Measurements from ENCODE around the gene NT5DC1. TPM values are rescaled to one million over a fixed set of nuclear protein-coding genes. Genes with fewer than 3 reads are reported as not detected.

NT5DC1 gene
- total RNA-seq, 1 experiment from 2014 or later: 61.9 TPM

GRCh38 chr6:116290799-116291198 is 190.1 kb downstream of the NT5DC1 start:
- H3K36me3 Mint-ChIP-seq (ENCODE audit: insufficient read depth, unreplicated experiment): no peaks in the 10 kb centered on the region
- CTCF ChIA-PET: no interaction called here
- TF ChIP-seq, protein P1, sequence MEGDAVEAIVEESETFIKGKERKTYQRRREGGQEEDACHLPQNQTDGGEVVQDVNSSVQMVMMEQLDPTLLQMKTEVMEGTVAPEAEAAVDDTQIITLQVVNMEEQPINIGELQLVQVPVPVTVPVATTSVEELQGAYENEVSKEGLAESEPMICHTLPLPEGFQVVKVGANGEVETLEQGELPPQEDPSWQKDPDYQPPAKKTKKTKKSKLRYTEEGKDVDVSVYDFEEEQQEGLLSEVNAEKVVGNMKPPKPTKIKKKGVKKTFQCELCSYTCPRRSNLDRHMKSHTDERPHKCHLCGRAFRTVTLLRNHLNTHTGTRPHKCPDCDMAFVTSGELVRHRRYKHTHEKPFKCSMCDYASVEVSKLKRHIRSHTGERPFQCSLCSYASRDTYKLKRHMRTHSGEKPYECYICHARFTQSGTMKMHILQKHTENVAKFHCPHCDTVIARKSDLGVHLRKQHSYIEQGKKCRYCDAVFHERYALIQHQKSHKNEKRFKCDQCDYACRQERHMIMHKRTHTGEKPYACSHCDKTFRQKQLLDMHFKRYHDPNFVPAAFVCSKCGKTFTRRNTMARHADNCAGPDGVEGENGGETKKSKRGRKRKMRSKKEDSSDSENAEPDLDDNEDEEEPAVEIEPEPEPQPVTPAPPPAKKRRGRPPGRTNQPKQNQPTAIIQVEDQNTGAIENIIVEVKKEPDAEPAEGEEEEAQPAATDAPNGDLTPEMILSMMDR (IDR thresholded peaks at IDR 0.05; ENCODE audit: unreplicated experiment): no peak
- H3K9me3 Mint-ChIP-seq (ENCODE audit: low read depth, unreplicated experiment): no peaks in the 10 kb centered on the region
- no peak for DNase-seq
- no peak overlapping the region for H3K27ac Mint-ChIP-seq (ENCODE audit: unreplicated experiment)
- H3K4me3 Mint-ChIP-seq (ENCODE audit: low read depth, unreplicated experiment): no peak overlapping the region
- no peaks in the 10 kb centered on the region for H3K27me3 Mint-ChIP-seq (ENCODE audit: unreplicated experiment)
- intact Hi-C loops (cut with micrococcal nuclease; ENCODE audit: unreplicated experiment): no loop called here
- BruUV-seq (replicated peaks): no TSS peak
- H3K4me1 Mint-ChIP-seq (ENCODE audit: low read depth, unreplicated experiment): no peaks in the 10 kb centered on the region

DNA sequence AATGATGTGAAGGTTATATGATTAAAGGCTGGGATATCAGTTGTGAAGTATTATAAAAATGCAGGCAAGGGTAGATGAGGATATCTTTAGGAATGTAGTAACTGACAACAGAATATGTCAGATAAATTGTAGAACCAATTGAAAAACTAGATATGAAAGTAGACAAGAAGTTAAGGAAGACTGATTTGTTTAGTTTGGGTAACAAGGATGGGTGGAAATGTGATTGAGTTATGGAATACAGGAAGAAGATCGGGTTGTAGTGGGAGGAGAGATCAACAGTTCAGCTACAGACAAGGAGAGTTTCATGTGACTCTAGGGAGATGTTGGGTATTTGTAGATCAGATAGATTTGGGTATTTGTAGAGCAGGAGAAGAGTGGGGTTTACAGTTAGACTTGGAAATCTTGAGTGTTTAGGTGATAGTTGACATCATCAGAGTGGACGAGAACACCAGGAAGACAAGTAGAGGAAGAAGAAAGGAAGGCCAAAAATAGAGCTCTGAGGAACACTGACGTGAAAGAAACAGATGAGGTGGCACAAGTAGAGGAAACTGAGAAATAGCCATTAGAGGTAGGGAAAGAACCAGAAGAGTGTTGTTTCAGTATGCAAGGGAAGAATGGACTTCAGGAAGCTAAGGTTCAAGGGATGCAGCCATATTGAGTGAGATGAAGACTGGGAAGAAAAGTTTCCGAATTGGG is 191.2 kb downstream of the NT5DC1 start:
- Mint-ChIP-seq H3K36me3 (ENCODE audit: insufficient read depth, unreplicated experiment) (no peaks in the 10 kb centered on the region), H3K4me1 (ENCODE audit: low read depth, unreplicated experiment) (no peaks in the 10 kb centered on the region), H3K4me3 (ENCODE audit: low read depth, unreplicated experiment) (no peak overlapping the region), H3K27ac (ENCODE audit: unreplicated experiment) (no peak overlapping the region), H3K27me3 (ENCODE audit: unreplicated experiment) (no peaks in the 10 kb centered on the region), H3K9me3 (ENCODE audit: low read depth, unreplicated experiment) (no peaks in the 10 kb centered on the region)
- TF ChIP-seq, protein P1 (IDR thresholded peaks at IDR 0.05; ENCODE audit: unreplicated experiment): no peak
- intact Hi-C loops (cut with micrococcal nuclease; ENCODE audit: unreplicated experiment): no loop called here
- CTCF ChIA-PET: interaction anchor here (0.5 kb wide), 1 partner anchor 1748 kb away, joined by 3 read pairs; no protein-coding TSS in a partner anchor
- no TSS peak for BruUV-seq (replicated peaks)
- DNase-seq: no peak

GRCh38 chr6:116292553-116292952 is 191.9 kb downstream of the NT5DC1 start:
- BruUV-seq (replicated peaks): no TSS peak
- no peaks in the 10 kb centered on the region for H3K9me3 Mint-ChIP-seq (ENCODE audit: low read depth, unreplicated experiment)
- TF ChIP-seq, protein P1 (IDR thresholded peaks at IDR 0.05; ENCODE audit: unreplicated experiment): no peak
- intact Hi-C loops (cut with micrococcal nuclease; ENCODE audit: unreplicated experiment): no loop called here
- no peak overlapping the region for H3K27ac Mint-ChIP-seq (ENCODE audit: unreplicated experiment)
- DNase-seq: no peak
- no peaks in the 10 kb centered on the region for H3K36me3 Mint-ChIP-seq (ENCODE audit: insufficient read depth, unreplicated experiment)
- no peaks in the 10 kb centered on the region for H3K27me3 Mint-ChIP-seq (ENCODE audit: unreplicated experiment)
- H3K4me1 Mint-ChIP-seq (ENCODE audit: low read depth, unreplicated experiment): no peaks in the 10 kb centered on the region
- no peak overlapping the region for H3K4me3 Mint-ChIP-seq (ENCODE audit: low read depth, unreplicated experiment)
- CTCF ChIA-PET: no interaction called here

DNA sequence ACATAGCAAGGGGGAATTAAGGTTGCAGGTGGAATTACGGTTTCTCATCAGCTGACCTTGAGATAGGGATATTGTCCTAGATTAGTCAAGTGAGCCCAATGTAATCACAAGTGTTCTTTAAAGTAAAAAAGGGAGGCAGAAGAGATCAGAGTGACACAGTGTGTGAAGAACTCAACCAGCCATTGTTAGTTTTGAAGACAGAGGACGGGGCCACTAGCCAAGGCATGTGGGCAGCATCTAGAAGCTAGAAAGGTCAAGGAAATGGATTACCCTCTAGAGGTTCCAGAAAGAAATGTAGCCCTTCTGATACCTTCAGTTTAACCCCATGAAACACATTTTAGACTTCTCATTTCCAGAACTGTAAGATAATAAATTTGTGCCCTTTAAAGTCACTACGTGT is 197.6 kb downstream of the NT5DC1 start:
- Mint-ChIP-seq H3K4me3 (ENCODE audit: low read depth, unreplicated experiment) (no peak overlapping the region), H3K36me3 (ENCODE audit: insufficient read depth, unreplicated experiment) (no peaks in the 10 kb centered on the region), H3K27me3 (ENCODE audit: unreplicated experiment) (no peaks in the 10 kb centered on the region), H3K27ac (ENCODE audit: unreplicated experiment) (no peak overlapping the region), H3K4me1 (ENCODE audit: low read depth, unreplicated experiment) (no peaks in the 10 kb centered on the region), H3K9me3 (ENCODE audit: low read depth, unreplicated experiment) (peaks cover 3% of the 10 kb centered on the region)
- intact Hi-C loops (cut with micrococcal nuclease; ENCODE audit: unreplicated experiment): no loop called here
- TF ChIP-seq, protein P1 (IDR thresholded peaks at IDR 0.05; ENCODE audit: unreplicated experiment): no peak
- no TSS peak for BruUV-seq (replicated peaks)
- no peak for DNase-seq
- CTCF ChIA-PET: interaction anchor here (0.5 kb wide), 1 partner anchor 1098 kb away, joined by 3 read pairs; no protein-coding TSS in a partner anchor

All from Calu3 (cell line).